ENCODE results near the gene TAS2R19. TPM values are rescaled to one million over a fixed set of nuclear protein-coding genes. Genes with fewer than 3 reads are reported as not detected.

TAS2R19 gene
- total and polyA plus RNA-seq, 4 donors, result 0.13 to 25.0 (median 1.7) TPM

DNA sequence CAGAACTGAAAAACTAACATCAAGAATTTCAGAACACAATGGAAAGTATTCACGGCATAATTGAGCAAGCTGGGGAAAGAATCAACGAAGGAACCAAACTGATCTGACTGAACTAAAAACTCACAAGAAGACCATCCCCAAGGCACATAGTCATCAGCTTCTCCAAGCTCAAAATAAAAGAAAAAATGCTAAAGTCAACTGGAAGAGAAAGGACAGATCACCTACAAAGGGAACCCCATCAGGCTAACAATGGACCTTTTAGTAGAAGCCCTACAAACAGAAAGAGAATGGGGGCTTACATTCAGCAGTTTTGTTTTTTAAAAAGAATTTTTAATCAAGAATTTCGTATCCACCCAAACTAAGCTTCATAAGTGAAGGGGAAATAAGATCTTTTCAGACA, 47.5 kb downstream of the TAS2R19 start:
- no peaks in the 10 kb centered on the region for H3K36me3 ChIP-seq (ENCODE audit: control insufficient read depth in 4 of 4, insufficient read depth in 4 of 4, low read length in 4 of 4)
- TF ChIP-seq, protein P1, sequence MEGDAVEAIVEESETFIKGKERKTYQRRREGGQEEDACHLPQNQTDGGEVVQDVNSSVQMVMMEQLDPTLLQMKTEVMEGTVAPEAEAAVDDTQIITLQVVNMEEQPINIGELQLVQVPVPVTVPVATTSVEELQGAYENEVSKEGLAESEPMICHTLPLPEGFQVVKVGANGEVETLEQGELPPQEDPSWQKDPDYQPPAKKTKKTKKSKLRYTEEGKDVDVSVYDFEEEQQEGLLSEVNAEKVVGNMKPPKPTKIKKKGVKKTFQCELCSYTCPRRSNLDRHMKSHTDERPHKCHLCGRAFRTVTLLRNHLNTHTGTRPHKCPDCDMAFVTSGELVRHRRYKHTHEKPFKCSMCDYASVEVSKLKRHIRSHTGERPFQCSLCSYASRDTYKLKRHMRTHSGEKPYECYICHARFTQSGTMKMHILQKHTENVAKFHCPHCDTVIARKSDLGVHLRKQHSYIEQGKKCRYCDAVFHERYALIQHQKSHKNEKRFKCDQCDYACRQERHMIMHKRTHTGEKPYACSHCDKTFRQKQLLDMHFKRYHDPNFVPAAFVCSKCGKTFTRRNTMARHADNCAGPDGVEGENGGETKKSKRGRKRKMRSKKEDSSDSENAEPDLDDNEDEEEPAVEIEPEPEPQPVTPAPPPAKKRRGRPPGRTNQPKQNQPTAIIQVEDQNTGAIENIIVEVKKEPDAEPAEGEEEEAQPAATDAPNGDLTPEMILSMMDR (IDR thresholded peaks at IDR 0.05; ENCODE audit: control extremely low read depth, extremely low read depth), result no peak
- no peak overlapping the region for H3K27ac ChIP-seq (ENCODE audit: low read depth in 1 of 2, low read length in 1 of 2)
- WGBS, 2 donors, result 95 to 97% methylated on average over 3 of the region's 3 CpGs
- H3K4me1 ChIP-seq (ENCODE audit: control insufficient read depth in 5 of 5, insufficient read depth in 5 of 5, low read length in 5 of 5), result no peaks in the 10 kb centered on the region
- no peak for ATAC-seq (ENCODE audit: insufficient read depth, low FRiP score)
- no peak overlapping the region for H3K9ac ChIP-seq (ENCODE audit: insufficient read depth in 1 of 2, low read length in 2 of 2)
- no peaks in the 10 kb centered on the region for H3K9me3 ChIP-seq (ENCODE audit: control insufficient read depth in 4 of 4, insufficient read depth in 3 of 4, low read length in 3 of 4)
- no peaks in the 10 kb centered on the region for H3K27me3 ChIP-seq (ENCODE audit: control insufficient read depth in 3 of 3, insufficient read depth in 3 of 3, low read length in 2 of 3)
- no peak overlapping the region for H3K4me3 ChIP-seq
- no peak for DNase-seq

Other genes with a start within 250 kb of the TAS2R19 start
- under 1 TPM in 1 of 2 donors, not detected in 1; 0.31 TPM for gene TAS2R7, start 220.0 kb downstream of the TAS2R19 start, total RNA-seq
- gene TAS2R7, start 220.0 kb downstream of the TAS2R19 start, polyA plus RNA-seq, result not detected
- gene TAS2R8, start 215.3 kb downstream of the TAS2R19 start, total RNA-seq, result not detected
- gene TAS2R8, start 215.3 kb downstream of the TAS2R19 start, polyA plus RNA-seq, result not detected
- not detected for gene TAS2R9, start 212.5 kb downstream of the TAS2R19 start, total RNA-seq
- gene TAS2R9, start 212.5 kb downstream of the TAS2R19 start, polyA plus RNA-seq, result not detected
- 1 to 10 TPM in 1 of 2 donors, under 1 TPM in 1; 0.80 to 2.1 TPM for gene TAS2R10, start 196.3 kb downstream of the TAS2R19 start, total RNA-seq
- under 1 TPM in 1 of 2 donors, not detected in 1; 0.18 TPM for gene TAS2R10, start 196.3 kb downstream of the TAS2R19 start, polyA plus RNA-seq
- gene PRR4, start 173.1 kb downstream of the TAS2R19 start, total RNA-seq, result 1 to 10 TPM; 2.2 to 7.3 TPM
- gene PRR4, start 173.1 kb downstream of the TAS2R19 start, polyA plus RNA-seq, result 1 to 10 TPM; 3.4 to 3.6 TPM
- gene PRH1, start 138.4 kb downstream of the TAS2R19 start, total RNA-seq, result 10 to 100 TPM; 23.1 to 92.5 TPM
- 1 to 10 TPM; 1.9 to 3.1 TPM for gene PRH1, start 138.4 kb downstream of the TAS2R19 start, polyA plus RNA-seq
- gene TAS2R13, start 113.1 kb downstream of the TAS2R19 start, total RNA-seq, result 10 to 100 TPM in 1 of 2 donors, 1 to 10 TPM in 1; 1.7 to 13.5 TPM
- gene TAS2R13, start 113.1 kb downstream of the TAS2R19 start, polyA plus RNA-seq, result not detected
- gene PRH2, start 93.4 kb downstream of the TAS2R19 start, total RNA-seq, result not detected
- gene PRH2, start 93.4 kb downstream of the TAS2R19 start, polyA plus RNA-seq, result under 1 TPM; 0.30 to 0.31 TPM
- 10 to 100 TPM in 1 of 2 donors, 1 to 10 TPM in 1; 3.0 to 13.5 TPM for gene TAS2R14, start 83.4 kb downstream of the TAS2R19 start, total RNA-seq
- 1 to 10 TPM in 1 of 2 donors, under 1 TPM in 1; 0.48 to 1.0 TPM for gene TAS2R14, start 83.4 kb downstream of the TAS2R19 start, polyA plus RNA-seq
- gene TAS2R50, start 35.7 kb downstream of the TAS2R19 start, total RNA-seq, result 10 to 100 TPM in 1 of 2 donors, 1 to 10 TPM in 1; 1.8 to 11.1 TPM
- gene TAS2R50, start 35.7 kb downstream of the TAS2R19 start, polyA plus RNA-seq, result under 1 TPM in 1 of 2 donors, not detected in 1; 0.03 TPM
- 10 to 100 TPM in 1 of 2 donors, 1 to 10 TPM in 1; 1.7 to 21.2 TPM for gene TAS2R20, start 24.3 kb downstream of the TAS2R19 start, total RNA-seq
- under 1 TPM; 0.08 to 0.16 TPM for gene TAS2R20, start 24.3 kb downstream of the TAS2R19 start, polyA plus RNA-seq
- 10 to 100 TPM in 1 of 2 donors, 1 to 10 TPM in 1; 3.2 to 20.1 TPM for gene TAS2R31, start 8.8 kb upstream of the TAS2R19 start, total RNA-seq
- gene TAS2R31, start 8.8 kb upstream of the TAS2R19 start, polyA plus RNA-seq, result under 1 TPM; 0.14 to 0.26 TPM
- 10 to 100 TPM in 1 of 2 donors, 1 to 10 TPM in 1; 1.6 to 11.2 TPM for gene TAS2R46, start 39.7 kb upstream of the TAS2R19 start, total RNA-seq
- not detected for gene TAS2R46, start 39.7 kb upstream of the TAS2R19 start, polyA plus RNA-seq
- gene TAS2R43, start 69.7 kb upstream of the TAS2R19 start, total RNA-seq, result 10 to 100 TPM in 1 of 2 donors, 1 to 10 TPM in 1; 1.0 to 15.1 TPM
- not detected for gene TAS2R43, start 69.7 kb upstream of the TAS2R19 start, polyA plus RNA-seq
- 10 to 100 TPM in 1 of 2 donors, 1 to 10 TPM in 1; 3.5 to 40.4 TPM for gene TAS2R30, start 112.0 kb upstream of the TAS2R19 start, total RNA-seq
- gene TAS2R30, start 112.0 kb upstream of the TAS2R19 start, polyA plus RNA-seq, result under 1 TPM in 1 of 2 donors, not detected in 1; 0.12 TPM
- 10 to 100 TPM in 1 of 2 donors, 1 to 10 TPM in 1; 8.2 to 10.5 TPM for gene SMIM10L1, start 148.6 kb upstream of the TAS2R19 start, total RNA-seq
- 10 to 100 TPM in 1 of 2 donors, 1 to 10 TPM in 1; 6.1 to 10.6 TPM for gene SMIM10L1, start 148.6 kb upstream of the TAS2R19 start, polyA plus RNA-seq
- not detected for gene TAS2R42, start 164.3 kb upstream of the TAS2R19 start, total RNA-seq
- not detected for gene TAS2R42, start 164.3 kb upstream of the TAS2R19 start, polyA plus RNA-seq
- gene PRB3, start 247.1 kb upstream of the TAS2R19 start, total RNA-seq, result under 1 TPM in 1 of 2 donors, not detected in 1; 0.49 TPM
- gene PRB3, start 247.1 kb upstream of the TAS2R19 start, polyA plus RNA-seq, result under 1 TPM in 1 of 2 donors, not detected in 1; 0.02 TPM